GM21528 (cell line): ENCODE measurements around the gene ARHGAP44.

ENCODE experiments used
- ATAC-seq: cut with Tn5 transposase; IDR thresholded peaks from one replicate; pipeline ENCODE4 v1.9.1; 2021; ENCODE audit warnings: mild to moderate bottlenecking, moderate library complexity; ENCODE audit not compliant: unreplicated experiment, low FRiP score

ARHGAP44 gene

GRCh38 chr17:13014801-13015200, 225.5 kb downstream of the ARHGAP44 start:
- no peak for ATAC-seq

GRCh38 chr17:13016881-13017654, 227.8 kb downstream of the ARHGAP44 start:
- ATAC-seq, result peak; percentile 20

DNA sequence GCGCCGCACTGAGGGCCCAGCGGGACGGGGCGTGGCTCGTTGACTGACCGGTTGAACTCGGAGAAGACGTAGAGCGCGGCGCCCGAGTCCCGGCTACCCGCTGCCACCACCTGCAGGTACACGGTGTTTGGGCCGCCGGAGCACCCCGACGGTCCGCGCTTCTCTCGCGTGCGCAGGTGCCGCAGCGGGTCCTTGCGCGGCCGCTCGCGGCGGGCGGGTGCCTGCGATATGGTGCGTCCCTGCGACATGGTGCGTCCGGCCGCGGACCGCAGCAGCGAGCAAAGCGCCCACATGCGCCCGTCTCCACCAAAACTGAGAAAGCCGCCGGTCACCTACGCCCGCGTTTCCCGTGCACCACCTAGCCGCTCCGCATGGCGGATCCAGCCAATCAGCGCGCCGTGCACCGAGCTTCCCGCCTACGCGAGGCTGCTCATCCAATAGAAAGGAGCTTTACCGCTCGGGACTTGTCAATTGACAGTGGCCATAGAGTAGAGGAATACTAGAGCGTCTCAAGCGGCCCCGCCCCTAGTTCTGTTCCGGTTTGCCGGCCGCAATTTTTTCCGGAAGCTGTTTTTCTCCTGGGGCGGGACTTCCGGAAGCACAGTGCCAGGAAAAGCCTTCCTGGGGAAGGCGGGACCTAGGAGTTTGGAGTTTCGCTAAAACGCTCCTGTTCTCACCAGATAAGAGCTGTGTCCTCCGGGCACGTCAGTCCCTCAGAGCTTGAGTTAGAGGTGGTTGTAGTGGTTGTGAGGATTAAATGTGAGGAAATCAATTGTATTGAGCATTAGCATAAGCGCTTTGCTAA, 228.6 kb downstream of the ARHGAP44 start, which contains the start of gene ELAC2:
Gene ELAC2, minus strand, starts transcription at position 373 of the 805 bp plus-strand sequence. Its CDS starts 80 bp downstream, at position 293.
- ATAC-seq, result peak; percentile 97

DNA sequence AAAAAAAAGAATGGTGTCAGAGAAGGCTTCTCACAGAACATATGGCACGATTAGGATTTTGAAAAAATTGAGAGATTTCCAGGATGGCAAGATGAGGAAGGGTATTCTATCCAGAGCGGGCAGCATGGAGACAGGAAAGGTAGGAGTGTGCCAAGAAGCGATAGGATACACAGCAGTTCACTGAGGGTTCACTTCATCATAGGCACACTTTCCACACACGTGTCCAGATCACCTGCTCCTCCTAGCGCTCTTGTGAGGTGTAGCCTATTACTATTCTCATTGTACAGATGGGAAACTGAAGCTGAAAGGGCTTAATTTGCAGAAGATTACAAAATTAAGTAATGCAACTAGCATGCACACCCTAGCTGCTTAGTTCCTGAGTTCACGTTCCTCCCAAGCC, 234.7 kb downstream of the ARHGAP44 start:
- no peak for ATAC-seq

GRCh38 chr17:13024526-13025257, 235.4 kb downstream of the ARHGAP44 start:
- ATAC-seq, result peak; percentile 78

GRCh38 chr17:13025258-13025627, 235.9 kb downstream of the ARHGAP44 start:
- ATAC-seq, result no peak

DNA sequence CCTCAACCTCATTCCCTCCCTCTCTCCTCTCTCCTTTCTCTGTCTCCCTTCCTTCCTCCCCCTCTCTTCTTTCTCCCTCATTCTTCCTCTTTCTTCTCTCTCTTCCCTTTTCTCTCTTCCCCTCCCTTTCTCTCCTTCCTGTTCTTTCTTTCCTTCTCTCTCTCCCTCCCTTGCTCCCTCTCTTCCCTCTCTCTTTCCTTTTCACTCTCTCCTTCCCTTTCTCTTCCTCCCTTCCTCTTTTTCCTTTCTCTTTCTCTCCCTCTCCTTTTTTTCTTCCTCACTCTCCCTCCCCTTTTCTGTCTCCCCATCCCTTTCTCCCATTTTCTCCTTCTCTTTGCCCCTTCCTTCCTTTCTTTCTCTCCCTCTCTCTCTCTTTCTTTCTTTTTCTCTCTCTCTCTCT, 236.4 kb downstream of the ARHGAP44 start:
- no peak for ATAC-seq

- no peak for ATAC-seq
Observed at GRCh38 chr17:13027246-13027645, 237.9 kb downstream of the ARHGAP44 start.

DNA sequence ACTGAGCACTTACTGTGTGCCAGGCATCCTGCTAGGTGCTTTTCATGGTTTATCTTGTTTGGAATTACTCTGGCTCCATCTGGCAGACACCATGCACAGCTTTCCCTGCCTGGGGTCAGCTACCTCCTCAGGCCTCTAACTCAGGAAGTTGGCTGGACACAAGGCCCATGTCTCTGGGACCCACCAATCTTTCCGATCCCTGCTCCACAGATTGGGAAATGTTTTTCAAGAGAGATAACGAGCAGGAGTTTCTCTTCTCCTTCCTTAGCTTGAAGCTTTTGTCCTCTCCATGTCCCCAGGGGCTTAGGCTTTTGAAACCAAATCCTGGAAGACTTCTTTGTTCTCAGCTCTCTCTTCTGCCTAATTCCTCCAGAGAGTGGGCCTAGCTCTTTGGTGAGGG, 240.0 kb downstream of the ARHGAP44 start:
- ATAC-seq, result no peak

- no peak for ATAC-seq
Observed at GRCh38 chr17:13030056-13030455, 240.8 kb downstream of the ARHGAP44 start.

DNA sequence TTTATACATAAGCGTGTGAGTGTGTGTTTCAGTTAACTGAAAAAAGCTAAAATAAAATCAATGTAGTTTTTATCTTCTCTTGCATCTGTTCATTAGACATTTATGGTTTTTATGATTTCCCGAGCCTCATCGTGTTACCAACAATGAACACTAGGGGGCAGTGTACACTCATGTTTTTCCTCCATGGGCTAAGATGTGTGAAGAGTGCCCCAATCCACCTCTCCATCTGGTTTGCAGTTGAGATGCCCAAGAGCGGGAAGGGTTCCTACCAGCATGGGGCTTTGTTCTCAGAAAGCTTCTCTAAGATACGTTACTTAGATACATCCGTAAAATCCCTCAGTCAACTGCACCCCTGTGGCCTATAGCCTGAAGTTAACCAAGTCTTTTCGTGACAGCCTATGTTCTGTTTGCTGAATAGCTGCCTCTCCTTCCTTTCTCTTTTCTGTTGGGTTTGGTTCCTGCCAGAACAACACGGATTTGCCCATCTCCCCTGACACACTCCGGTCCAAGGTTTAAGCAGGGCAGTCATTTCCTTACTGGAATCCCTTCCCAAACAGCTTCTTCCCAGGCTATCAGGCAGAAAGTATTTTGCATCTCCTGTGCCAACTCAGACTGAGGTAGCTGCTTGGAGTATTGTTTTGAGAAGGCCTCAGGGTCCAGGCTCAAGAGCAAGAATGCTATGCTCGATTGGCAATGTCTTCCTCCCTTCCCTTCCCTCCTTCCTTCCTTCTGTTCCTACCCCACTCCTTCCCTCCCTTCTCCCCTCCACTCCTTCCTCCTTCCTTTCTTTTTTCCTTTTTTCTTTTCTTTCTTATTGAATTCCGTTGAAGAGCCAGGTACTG, 241.4 kb downstream of the ARHGAP44 start:
- ATAC-seq, result no peak

DNA sequence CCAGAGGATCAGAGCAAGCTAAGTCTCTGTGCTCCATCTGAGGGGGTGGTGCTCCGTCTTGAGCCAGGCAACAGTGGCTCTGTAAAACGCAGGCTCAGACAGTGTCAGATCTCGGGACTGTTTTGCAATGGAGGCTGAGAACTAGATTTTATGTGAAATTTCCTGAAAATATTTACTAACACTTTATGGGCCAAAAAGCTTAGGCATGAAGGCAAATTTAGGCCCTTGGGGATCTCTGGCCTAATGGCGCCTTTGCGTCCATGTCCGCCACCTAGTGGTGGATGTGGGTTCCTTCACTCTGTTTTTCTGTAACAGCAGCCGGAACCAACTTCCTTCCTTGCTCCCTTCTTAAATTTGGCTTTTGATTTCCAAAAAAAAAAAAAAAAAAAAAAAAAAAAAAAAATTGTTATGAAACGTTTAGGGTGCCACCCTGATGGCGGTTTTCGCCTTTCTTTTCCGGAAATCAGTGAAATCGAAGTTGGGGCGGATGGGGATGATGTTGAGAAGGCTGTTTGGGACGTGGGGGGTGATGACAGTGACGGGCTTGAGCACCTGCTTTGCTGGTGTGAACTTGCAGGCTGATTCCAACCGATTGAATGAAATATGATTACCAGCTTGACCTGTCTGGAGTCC, 242.5 kb downstream of the ARHGAP44 start:
- peak; percentile 81 for ATAC-seq

DNA sequence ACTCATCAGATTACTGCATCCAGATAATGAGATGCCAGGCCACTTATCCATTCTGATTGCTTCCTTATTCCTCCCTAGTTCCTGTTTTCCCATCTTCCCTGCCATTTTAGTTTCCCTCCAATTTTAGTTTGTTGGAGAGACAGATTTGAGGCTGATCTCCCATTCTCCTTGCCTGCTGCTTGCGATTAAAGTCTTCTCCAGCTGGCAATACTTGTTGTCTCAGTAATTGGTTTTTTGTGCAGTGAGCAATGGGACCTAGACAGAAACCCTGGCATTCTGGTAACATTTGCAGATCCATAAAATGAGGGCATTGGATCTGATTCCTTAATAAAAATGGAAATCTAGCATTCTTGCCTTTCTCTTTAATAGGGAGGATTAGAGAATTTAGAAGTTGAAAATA, 246.1 kb downstream of the ARHGAP44 start:
- no peak for ATAC-seq

GRCh38 chr17:13036751-13037150, 247.5 kb downstream of the ARHGAP44 start:
- ATAC-seq, result no peak

GRCh38 chr17:13038931-13039665, 249.8 kb downstream of the ARHGAP44 start:
- ATAC-seq, result no peak
